NCI-H1436 (cell line): ENCODE data around the gene ADAM17.
"Not testable (repeated sequence)": the region's sequence is repeated elsewhere in the genome, so short reads cannot be mapped to it uniquely, and the experiment has no call there.

Experiments used
- DNase-seq: peaks from one replicate; lab custom pipeline; 2025; lab: John Stamatoyannopoulos, UW

Gene ADAM17

DNA sequence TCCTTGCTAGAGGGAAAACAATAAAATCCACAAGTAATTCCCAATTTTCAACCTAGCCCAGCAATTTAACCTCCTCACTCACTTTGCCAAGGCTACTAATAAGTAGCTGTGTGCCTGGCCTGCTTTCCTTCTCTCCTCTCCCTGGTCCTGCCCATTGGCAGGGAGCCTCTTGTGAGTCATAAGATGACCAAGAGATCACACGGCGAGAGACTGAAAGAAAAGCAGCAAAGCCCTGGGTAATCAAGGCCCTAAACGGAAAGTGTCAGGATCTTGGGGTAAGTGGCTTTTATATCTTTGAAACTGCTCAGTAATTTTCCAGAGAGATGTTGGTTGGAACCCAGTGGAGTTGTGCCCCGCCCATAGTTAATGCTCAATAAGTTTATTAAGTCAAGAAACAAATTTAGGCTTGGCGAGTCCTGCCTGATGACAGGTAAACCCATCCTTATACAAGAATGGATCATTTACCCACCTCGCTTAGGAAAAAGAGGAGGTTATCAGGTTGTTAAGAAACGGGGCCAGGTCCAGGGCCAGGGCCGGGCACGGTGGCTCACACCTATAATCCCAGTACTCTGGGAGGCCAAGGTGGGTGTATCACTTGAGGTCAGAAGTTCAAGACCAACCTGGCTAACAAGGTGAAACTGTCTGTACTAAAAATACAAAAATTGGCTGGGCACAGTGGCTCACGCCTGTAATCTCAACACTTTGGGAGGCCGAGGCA, 10.0 kb upstream of the ADAM17 start:
- no peak for DNase-seq

DNA sequence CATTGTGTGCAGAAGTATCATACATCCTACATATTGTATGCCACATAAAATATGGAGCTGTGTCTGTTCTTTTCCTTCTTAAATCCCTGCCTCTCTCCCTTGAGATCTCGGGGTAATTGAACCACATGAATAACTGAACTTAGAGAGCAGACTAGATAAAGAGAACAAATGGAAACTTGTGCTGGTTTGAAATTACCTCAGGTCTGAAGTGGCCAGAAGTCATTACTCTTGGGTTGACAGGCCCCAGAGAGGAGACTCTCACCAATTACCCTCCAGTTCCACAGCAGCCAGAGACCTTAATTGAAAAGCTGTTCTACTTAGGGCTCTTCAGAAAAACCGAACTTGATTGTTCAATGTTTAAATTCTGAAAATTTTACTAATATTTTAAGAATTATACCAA, 5.0 kb upstream of the ADAM17 start:
- peak; percentile 45 for DNase-seq

DNA sequence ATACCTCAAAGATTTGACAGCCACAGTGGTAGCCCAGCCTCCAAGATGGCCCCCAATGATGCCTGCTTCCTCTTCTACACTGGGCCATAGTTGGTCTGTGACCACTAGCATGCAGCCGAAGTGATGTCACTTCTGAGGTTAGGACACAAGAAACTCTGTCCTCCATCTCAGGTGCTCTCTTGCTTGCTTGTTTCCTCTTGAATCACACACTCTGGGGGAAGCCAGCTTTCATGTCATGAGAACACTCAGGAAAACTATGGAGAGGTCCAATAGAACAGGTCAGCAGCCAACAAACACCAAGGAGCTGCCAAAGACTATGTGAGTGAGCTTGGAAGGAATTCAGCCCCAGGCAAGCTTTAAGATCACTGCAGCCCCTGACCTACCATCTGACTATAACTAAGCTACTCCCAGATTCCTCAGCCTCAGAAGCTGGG, 3.3 kb upstream of the ADAM17 start:
- DNase-seq: no peak

DNA sequence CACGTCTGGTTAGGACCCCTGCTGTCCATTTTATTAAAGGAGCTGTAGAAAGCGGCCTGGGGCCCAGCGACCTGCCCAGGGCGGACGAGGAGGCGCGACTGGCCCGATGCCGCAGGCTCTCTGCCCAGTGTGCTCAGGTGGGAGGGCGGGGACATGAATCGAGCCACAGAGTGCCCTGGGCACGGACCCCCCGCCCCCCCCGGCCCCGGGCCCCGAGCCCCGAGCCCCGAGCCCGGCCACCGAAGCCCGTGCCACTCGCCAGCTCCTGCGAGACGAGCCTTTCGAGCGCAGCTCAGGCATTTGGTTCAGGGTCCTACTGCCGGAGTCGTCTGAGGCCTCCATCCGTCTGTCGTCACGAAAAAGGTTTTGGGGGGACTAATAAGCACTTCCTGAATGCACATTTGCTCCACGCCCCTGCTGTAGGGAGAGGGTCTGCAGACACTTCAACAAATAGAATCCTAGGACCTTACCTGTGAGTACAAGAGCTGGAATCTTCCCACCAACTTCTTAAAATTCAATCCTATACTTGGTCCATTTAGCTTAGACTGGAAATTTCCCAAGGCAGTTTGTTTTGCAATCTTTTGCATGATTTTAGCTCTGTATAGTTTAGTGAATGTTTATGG, 602 bp upstream of the ADAM17 start:
- DNase-seq: peak; percentile 33

DNA sequence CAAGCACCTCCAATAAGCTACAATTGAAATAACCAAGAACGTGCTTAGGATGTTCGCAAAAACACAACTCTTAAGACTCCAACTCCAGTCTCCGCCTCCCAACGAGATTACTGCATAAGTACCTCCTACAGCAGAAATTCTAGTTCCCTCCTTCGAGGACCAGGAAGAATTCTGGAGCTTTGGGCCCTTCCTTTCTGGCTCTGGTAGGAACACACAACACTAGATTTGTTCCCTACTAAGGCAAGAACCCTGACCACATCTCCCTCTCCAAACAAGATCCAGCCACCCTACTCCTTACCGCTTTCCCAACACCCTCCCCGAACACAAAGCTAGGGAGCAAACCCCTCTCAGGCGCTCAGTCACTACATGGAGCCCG, 721 bp downstream of the ADAM17 start:
- peak; percentile 10 for DNase-seq

DNA sequence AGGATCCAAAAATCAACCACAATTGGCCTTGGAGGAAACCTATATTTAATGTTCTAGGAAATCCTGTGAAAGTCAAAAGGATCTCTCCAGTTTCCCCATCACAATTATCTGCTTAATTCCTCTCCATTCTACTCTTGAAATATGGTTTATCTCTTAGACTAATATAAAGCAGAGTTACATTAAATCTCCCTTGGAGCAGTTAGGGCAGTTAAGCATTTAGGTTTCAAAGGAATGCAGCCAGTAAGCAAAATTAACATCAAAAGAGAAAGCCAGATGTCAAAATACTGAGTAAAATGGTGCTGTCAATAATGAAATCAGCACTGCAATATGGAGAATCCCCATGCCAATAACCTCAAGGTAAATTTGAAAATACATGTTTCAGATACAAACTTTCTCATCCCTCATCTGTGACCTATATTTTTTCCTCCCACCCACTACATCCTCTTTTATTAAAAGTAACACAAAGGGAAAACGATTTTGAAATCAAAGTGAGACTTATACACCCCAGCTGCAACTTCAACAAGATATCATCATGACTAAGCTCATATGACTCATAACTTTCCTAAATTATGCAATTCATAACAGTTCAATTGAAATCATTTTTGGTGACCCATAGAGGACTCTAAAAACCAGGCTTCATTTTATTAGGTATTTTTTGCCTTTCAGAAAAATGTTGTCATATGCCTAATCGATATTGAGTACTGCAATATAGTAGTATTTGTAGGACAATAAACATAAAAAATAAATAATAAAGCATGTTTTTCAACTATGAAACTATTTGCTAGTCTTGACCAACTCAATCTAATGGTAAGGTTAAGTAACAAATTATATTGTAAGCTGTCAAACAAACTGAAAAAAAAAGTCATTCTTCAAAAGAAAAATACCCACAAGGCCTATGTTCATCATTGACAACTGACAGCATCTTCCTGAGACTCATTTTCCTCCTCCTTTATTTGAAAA, 3.1 kb downstream of the ADAM17 start:
- DNase-seq: no peak

DNA sequence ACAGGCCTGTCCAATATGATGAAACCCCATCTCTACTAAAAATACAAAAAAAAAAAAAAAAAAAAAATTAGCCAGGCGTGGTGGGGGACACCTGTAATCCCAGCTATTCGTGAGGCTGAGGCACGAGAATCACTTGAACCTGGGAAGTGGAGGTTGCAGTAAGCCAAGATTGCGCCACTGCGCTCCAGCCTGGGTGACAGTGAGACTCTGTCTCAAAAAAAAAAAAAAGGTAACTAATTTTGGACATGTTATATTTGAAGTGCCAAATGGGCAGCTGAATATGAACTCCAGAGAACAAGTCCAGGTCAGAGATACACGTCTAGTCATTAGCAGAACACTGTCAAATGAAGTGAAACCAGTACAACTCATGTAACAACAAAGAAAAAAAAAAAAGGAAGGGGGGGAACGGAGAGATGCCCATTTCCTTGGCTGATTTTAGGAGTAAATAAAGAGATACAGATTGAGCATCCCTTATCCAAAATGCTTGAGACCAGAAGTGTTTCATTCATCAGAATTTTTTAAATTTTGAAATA, 4.7 kb downstream of the ADAM17 start:
- not testable (repeated sequence) for DNase-seq

DNA sequence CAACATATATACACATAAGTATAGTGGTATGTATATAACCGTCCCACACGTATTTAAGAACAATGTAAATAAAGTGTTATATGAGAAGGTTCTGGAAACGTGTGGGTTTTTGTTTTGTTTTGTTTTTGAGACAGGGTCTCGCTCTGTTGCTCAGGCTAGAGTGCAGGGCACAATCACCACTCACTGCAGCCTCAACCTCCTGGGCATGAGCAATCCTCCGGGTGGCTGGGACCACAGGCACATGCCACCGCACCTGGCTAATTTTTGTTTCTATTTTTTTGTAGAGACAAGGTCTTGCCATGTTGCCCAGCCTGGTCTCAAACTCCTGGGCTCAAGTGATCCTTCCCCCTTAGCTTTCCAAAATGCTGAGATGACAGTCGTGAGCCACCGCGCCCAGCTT, 6.2 kb downstream of the ADAM17 start:
- DNase-seq: no peak

DNA sequence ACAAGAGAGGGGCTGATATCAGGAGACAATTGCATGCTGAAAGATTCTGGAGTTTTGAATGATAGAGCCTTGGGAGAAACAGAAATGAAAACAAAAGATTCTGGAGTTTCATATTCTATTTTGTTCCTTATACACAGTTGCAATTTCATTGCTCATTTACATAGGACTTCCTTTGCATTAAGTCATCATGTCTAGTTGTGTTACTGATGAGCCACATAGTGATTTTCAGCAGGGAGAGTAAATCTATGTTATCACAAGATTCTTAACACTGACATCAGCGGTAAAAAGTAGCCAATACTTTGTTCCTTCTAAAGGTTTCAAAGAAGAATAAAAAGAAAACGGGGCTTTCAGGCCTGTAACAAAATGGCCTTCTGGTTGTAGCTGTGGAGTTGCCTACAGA, 7.1 kb downstream of the ADAM17 start:
- no peak for DNase-seq

DNA sequence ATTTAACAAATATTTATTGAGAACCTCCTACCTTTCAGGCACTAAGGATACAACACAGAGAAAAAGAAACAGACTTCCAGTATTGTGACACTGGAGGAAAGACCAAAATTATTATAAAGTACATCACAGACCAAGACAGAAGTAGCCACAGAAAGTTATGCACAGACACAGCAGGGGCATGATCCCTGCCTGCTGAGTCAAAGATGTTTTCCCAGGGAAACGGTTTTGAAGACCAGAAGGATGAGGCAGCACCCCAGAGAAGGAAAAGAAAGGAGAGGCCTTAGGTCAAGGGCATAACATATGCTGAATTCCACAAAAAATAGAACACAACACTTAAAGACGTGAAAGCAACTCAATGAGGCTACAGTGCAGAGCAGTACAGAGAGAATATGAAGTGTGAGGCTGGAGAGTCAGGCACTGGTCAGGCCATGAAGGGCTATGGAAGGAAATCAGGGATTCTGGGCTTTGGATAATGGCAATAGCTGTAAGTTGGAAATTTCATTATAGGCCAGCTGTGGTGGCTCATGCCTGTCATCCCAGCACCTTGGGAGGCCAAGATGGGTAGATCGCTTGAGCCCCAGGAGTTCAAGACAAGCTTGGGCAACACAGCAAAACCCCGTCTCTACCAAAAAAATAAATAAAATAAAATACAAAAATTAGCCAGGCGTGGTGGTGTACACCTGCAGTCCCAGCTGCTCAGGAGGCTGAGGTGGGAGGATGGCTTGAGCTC, 8.2 kb downstream of the ADAM17 start:
- DNase-seq: no peak

DNA sequence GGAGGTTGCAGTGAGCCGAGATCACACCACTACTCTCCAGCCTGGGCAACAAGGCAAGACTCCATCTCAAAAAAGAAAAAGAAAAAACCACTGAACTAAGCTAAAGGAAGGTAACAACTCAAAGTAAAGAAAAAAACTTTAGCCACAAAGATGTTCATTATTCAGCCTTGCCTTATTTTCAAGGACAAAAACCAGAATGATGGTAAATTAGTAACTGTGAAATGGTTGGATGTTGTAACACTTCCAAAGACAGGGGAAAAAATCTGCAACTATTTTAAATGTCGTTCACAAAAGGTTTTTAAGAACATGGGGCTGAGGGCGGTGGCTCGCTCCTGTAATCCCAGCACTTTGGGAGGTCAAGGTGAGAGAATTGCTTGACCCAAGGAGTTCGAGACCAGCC, 10.1 kb downstream of the ADAM17 start:
- no peak for DNase-seq

DNA sequence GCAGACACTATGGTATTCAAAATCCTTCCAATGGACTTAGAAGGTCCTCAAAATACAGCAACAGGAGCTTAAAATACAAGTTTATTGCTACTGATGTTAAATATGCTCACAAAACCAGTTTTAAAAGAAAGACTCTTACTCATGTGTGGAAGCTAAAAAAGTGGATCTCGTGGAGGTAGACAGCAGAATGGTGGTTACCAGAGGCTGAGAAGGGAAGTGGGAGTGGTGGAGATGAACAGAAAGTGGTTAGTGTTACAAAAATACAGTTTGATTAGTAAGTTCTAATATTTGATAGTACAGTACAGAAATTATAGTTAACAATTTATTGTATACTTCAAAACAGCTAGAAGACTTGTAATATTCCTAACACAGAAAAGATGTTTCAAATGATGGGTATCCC, 12.1 kb downstream of the ADAM17 start:
- DNase-seq: no peak

DNA sequence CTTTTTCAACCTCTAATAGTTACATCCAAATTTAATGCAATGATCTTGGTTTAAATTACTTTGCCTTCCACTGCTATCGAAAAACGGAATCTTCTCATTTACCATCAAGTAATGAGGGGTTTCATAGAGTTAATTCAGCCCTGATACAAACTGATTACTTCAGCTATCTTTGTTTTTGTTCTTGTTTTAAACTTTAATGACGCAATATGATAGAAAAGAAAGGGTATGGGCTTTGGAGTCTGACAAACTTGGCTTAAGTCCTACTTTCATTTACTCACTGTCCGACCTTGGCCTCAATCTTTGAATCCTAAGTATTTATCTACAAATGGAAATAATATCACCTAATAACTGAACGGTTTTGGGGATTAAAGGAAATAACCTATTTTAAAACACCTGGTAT, 16.1 kb downstream of the ADAM17 start:
- DNase-seq: no peak

DNA sequence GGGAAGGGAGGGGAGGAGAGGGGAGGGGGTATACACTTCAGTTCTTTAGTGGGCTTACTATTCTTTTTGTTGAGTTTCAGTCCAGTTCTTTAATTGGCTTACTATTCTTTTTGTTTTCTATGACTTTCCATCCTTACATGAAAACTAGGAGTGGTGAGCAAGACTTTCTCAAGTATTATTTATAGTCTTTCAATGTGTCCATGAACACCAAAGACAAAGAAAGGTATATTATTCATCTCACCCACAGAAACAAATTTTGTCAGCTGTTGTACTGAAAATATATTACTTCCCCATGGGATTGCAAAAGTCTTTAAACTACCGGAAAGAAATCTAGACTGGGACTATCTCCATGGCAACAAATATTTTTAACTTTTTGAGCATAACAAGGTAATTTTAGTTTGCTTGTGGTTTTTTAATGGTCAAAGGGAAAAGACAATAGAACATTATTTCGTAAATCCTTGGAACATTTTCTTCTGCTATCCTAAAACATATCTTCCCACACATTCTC, 17.6 kb downstream of the ADAM17 start:
- DNase-seq: no peak

DNA sequence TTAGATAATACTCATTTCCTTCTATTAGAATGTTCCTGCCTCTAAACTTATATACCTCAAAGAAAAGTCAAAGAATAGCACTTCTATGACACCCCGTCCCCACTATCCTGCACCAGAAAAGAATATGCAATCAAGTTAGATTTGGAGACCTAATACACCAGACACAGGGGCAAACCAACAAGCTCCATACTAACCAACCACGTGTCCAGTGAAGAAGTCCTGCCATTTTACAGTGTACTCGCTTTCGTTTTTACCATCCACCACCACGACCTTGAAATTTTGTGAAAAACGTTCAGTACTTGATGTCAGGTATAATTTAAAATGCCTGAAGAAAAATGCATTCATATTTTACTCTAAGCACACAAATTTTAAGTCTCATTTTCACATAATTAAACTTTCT, 19.1 kb downstream of the ADAM17 start:
- DNase-seq: no peak

DNA sequence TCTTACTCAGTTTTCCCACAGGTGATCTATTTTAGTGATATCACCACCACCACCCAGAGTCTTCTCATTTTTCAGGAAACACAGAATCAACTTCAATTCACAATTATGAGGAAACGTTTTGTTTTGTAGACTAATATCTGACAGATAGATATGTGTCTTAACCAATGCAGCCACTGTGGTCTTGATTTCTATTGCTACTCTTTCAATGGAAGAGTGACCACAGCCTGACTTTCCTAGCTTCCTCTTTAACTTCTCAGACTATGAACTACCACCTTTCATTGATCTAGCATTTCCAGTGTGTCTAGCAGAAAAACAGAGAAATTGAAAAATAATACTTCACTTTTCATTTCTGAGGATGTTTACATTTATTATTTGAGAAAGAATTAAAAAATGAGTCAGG, 20.5 kb downstream of the ADAM17 start:
- DNase-seq: no peak

DNA sequence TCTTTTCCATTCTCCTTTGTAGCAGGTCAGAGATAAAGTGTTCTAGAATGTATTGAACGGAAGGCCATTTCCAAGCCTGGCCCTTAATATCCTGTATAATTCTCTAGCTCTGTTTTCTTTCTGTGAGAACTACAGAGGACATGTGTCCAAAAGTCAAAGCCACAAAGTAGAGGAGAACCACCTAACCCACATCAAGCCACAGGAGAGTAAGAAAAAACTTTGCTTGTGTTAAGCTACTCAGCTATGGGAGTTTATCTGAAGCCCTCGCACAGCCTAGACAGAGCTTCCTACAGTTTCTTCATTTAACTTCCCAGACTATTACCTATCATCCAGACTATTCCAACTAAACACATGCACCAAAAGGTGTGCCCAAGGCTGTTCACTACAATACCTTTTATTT, 22.0 kb downstream of the ADAM17 start:
- no peak for DNase-seq

DNA sequence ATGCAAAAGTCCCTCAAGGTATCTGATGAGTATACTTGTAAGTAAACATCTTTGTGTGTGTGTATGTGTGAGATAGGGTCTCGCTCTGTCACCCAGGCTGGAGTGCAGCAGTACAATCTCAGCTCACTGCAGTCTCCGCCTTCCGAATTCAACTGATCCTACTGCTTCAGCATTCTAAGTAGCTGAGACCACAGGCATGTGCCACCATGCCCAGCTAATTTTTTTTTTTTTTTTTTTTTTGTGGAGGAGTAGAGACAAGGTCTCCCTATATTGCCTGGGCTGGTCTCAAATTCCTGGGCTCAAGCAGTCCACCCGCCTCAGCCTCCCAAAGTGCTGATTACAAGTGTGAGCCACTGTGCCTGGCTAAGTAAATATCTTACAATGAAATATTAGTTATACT, 23.2 kb downstream of the ADAM17 start:
- no peak for DNase-seq

DNA sequence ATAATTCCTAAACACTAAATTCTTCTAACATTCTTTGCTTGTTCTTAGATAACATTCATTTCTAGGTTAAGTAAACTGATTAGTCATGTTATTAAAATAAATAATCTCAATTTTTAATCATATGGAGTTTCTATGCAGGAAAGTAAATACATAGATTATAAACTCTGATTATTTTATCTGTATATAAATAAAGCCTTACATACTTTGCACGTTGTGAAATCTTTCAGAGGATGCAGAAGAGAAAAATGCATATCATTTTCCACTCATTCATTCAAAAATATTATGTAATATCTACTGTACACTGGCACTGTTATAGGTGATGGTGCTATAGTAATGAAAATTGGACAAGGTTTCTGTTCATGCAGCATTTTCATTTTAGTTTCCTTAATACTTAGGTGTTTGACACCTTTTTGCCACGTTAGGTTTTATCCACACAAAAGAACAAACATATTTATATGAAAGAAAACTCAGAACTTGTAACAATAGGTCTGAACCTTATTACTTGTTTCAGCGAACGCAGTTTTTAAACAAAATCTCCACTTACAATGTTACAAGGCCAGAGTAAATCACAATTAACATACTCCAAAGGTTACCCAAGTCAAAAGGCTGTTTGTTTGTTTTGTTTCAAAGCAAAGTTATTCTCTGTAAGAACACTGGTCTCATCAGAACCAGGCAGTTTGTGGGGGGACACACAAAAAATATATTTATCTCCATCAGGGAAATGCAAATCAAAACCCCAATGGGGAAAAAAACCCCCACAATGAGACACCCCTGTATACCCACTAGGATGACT, 27.4 kb downstream of the ADAM17 start:
- no peak for DNase-seq

DNA sequence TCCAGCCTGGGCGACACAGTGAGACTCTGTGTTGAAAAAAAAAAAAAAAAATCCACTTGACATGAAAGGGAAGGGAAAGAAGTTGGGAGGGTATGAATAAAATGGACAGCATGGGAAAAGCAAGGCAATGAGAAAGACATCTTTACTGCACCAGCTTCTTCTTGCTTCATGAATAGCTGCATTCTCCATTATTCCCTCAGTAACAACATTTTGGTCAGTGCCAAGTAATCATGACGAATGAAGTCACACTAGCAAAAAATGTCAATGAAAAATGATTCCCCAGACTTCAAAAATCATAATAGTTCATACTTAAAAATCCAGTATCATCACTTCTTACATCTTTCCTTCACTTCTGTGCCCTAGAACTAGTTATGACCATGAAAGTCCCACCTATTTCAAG, 30.4 kb downstream of the ADAM17 start:
- DNase-seq: no peak

DNA sequence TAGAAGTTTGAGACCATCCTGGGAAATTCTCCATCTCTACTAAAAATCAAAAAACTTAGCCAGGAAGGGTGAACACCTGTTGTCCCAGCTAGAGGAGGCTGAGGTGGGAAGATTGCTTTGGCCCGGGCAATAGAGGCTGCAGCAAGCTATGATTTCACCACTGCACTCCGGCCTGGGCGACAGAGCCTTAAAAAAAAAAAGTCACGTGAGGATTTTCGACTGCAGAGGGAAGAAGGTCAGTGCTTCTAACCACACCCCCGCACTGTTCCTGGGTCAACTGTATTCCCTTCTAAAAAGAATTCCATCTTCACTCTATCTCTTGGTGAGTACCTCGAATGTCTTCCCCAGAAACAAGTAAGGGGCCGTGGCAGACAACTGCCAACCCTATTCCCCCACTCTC, 31.3 kb downstream of the ADAM17 start:
- no peak for DNase-seq
